Ammon's horn (tissue), 1 donor: ENCODE measurements around the gene CHN2.
A peak's percentile ranks its signal among the peaks of the same experiment; 100 is the strongest.
"Not testable (repeated sequence)": the region's sequence is repeated elsewhere in the genome, so short reads cannot be mapped to it uniquely, and the experiment has no call there.

ENCODE experiments used
- DNase-seq: peaks from one replicate; pipeline ENCODE4 v3.0.0-alpha.2; 2016; ENCODE audit warnings: low spot score

CHN2 gene

GRCh38 chr7:29488977-29489376 lies 294.4 kb downstream of the CHN2 start:
- no peak for DNase-seq

- DNase-seq = no peak
Measured at GRCh38 chr7:29490094-29490607, 295.6 kb downstream of the CHN2 start.

GRCh38 chr7:29494350-29494749 lies 299.8 kb downstream of the CHN2 start:
- DNase-seq = no peak

- DNase-seq = no peak
Measured at GRCh38 chr7:29495653-29496052, 301.1 kb downstream of the CHN2 start.

GRCh38 chr7:29496355-29497020 lies 301.9 kb downstream of the CHN2 start:
- no peak for DNase-seq

- no peak for DNase-seq
Measured at GRCh38 chr7:29499932-29500331, 305.4 kb downstream of the CHN2 start.

GRCh38 chr7:29500719-29501118 lies 306.1 kb downstream of the CHN2 start:
- no peak for DNase-seq

GRCh38 chr7:29502133-29502532 lies 307.6 kb downstream of the CHN2 start:
- no peak for DNase-seq

- no peak for DNase-seq
Measured at GRCh38 chr7:29505931-29506330, 311.4 kb downstream of the CHN2 start.

GRCh38 chr7:29508608-29509007 lies 314.0 kb downstream of the CHN2 start:
- no peak for DNase-seq

GRCh38 chr7:29510028-29510427 lies 315.5 kb downstream of the CHN2 start:
- DNase-seq = no peak

GRCh38 chr7:29511337-29511736 lies 316.8 kb downstream of the CHN2 start:
- DNase-seq = no peak

GRCh38 chr7:29511851-29512250 lies 317.3 kb downstream of the CHN2 start:
- DNase-seq = no peak

GRCh38 chr7:29516491-29516890 lies 321.9 kb downstream of the CHN2 start:
- DNase-seq = no peak

GRCh38 chr7:29518616-29519015 lies 324.0 kb downstream of the CHN2 start:
- no peak for DNase-seq

- DNase-seq = no peak
Measured at GRCh38 chr7:29523728-29524127, 329.2 kb downstream of the CHN2 start.

- peak; percentile 47 for DNase-seq
Measured at GRCh38 chr7:29527505-29528108, 333.0 kb downstream of the CHN2 start.

GRCh38 chr7:29528526-29528925 lies 334.0 kb downstream of the CHN2 start:
- not testable (repeated sequence) for DNase-seq
